ENCODE measurements around the gene ACACA.

GRCh38 chr17:37318931-37319594, 87.6 kb downstream of the ACACA start:
- TF ChIP-seq, protein P1, sequence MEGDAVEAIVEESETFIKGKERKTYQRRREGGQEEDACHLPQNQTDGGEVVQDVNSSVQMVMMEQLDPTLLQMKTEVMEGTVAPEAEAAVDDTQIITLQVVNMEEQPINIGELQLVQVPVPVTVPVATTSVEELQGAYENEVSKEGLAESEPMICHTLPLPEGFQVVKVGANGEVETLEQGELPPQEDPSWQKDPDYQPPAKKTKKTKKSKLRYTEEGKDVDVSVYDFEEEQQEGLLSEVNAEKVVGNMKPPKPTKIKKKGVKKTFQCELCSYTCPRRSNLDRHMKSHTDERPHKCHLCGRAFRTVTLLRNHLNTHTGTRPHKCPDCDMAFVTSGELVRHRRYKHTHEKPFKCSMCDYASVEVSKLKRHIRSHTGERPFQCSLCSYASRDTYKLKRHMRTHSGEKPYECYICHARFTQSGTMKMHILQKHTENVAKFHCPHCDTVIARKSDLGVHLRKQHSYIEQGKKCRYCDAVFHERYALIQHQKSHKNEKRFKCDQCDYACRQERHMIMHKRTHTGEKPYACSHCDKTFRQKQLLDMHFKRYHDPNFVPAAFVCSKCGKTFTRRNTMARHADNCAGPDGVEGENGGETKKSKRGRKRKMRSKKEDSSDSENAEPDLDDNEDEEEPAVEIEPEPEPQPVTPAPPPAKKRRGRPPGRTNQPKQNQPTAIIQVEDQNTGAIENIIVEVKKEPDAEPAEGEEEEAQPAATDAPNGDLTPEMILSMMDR (IDR thresholded peaks at IDR 0.05) = no peak
- TF ChIP-seq POLR2A (IDR thresholded peaks at IDR 0.05) (no peak), EP300 (IDR thresholded peaks at IDR 0.05) (no peak)

Data from ovary (tissue), 3 donors.